IgD-negative memory B cell (primary cell): ENCODE results near the gene EDEM3. TPM values are rescaled to one million over a fixed set of nuclear protein-coding genes. Genes with fewer than 3 reads are reported as not detected.

Source experiments
- H3K27ac Mint-ChIP-seq, 3 donors: one replicate each; pipeline ENCODE4 v1.8.0; 2020 to 2022; ENCODE audit warnings: mild to moderate bottlenecking in 3 of 3, mixed read lengths in 3 of 3, moderate library complexity in 1 of 3
- H3K27me3 Mint-ChIP-seq: one replicate; pipeline ENCODE4 v1.8.0; 2021; ENCODE audit warnings: mixed read lengths
- H3K36me3 Mint-ChIP-seq: one replicate; pipeline ENCODE4 v1.8.0; 2020; ENCODE audit warnings: mild to moderate bottlenecking, mixed read lengths
- H3K4me1 Mint-ChIP-seq, 3 donors: one replicate each; pipeline ENCODE4 v1.8.0; 2020 to 2022; ENCODE audit warnings: mixed read lengths in 3 of 3, mild to moderate bottlenecking in 1 of 3
- H3K4me3 Mint-ChIP-seq, 4 donors: one replicate each; pipeline ENCODE4 v1.8.0; 2020 to 2022; ENCODE audit warnings: mild to moderate bottlenecking in 4 of 4, mixed read lengths in 4 of 4, moderate library complexity in 3 of 4
- H3K9me3 Mint-ChIP-seq, 3 donors: one replicate each; pipeline ENCODE4 v1.8.0; 2020 to 2021; ENCODE audit warnings: mixed read lengths in 3 of 3, mild to moderate bottlenecking in 1 of 3
- polyA plus RNA-seq: library from polyadenylated mRNA; unstranded; fragments of 300-500 nt; fragmentation: Illumina TruSeq; gene quantifications from one replicate; pipeline ENCODE4 v1.2.3, GENCODE V29; 2021

EDEM3 gene
- polyA plus RNA-seq, 1 donor from 2014 or later, result 7.9 TPM

DNA sequence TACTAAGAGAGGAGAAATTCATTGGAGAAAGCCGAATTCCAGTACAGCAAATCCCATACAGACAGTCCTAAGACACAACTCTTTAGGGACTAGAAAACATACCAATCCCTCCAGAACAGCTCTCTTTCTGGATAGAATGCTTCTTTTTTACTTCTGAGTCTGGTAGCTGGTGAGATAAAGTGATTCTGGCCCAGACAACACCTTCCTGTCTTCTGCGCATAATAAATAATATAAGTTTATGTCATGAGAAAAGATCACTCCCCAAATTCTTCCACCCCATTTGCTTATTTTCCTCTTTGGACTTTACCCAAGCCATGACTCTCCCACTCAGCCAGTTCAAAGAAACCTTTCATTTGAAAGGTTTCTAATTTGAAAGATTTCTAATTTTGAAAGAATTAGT lies 98.4 kb downstream of the EDEM3 start:
- Mint-ChIP-seq H3K36me3 (no peaks in the 10 kb centered on the region), H3K4me1 (no peaks in the 10 kb centered on the region), H3K9me3 (peaks cover 0 to 4% (median 3%) of the 10 kb centered on the region in 3 donors), H3K27ac (no peak overlapping the region), H3K27me3 (peaks cover 5% of the 10 kb centered on the region), H3K4me3 (no peak overlapping the region)

DNA sequence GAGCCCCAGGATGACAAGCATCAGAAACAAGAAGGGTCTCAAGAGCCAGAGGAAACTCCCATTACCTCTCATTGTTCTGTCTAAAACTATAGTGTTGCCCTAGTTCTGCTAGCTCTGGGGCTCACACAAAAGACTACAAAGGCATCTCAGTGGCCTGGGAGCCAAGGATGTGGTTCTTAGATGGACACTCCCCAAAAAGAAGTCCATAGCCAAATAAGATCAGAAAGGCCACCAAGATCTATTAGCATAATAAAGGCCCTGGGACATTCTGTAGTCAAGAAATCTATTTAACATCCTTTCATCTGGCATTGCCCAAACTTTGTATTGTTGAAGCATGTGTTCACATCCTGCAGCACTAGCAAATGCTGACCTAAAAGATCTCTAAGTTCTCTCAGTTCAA lies 99.5 kb downstream of the EDEM3 start:
- peaks cover 4% of the 10 kb centered on the region for H3K27me3 Mint-ChIP-seq
- H3K27ac Mint-ChIP-seq, result peak overlapping the region in 1 of 3 donors; percentile 21
- peaks cover 0 to 5% (median 4%) of the 10 kb centered on the region in 3 donors for H3K9me3 Mint-ChIP-seq
- H3K4me3 Mint-ChIP-seq, result no peak overlapping the region
- peaks cover 0 to 2% (median 0%) of the 10 kb centered on the region in 3 donors for H3K4me1 Mint-ChIP-seq
- H3K36me3 Mint-ChIP-seq, result no peaks in the 10 kb centered on the region

DNA sequence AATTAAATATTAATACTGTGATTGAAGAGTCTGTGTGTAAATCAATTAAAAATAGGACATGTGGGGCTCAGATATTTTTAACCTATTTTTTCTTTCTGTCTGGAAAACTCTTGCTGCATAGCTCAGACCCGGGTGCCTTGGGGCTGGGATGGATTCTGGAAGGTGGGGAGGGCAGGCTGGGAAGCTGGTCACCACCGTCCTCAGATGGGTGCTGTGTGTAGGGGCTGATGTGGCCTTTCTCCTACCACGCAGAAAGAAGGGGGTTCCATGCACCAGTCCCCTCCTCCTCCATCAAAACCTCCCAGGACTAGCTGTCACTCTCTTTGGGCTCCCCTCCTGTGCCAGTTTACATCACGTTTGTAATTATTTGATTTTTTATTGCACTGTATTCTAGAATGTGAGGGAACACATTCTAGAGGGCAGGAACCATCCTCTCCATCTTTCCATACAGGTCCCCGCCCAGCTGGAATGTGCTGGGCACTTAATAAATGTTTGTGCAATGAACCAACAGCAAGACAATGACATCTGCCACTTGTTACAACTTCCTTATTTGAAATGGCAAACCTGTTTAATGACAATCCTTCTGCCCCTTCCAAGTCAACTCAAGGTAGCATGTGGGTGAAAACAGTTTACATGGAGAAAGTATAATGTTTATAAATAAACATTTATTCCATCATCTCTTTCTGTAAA lies 104.3 kb downstream of the EDEM3 start:
- peaks cover 1% of the 10 kb centered on the region for H3K36me3 Mint-ChIP-seq
- no peak overlapping the region for H3K27ac Mint-ChIP-seq
- H3K9me3 Mint-ChIP-seq, result peaks cover 0 to 7% (median 4%) of the 10 kb centered on the region in 3 donors
- H3K4me3 Mint-ChIP-seq, result no peak overlapping the region
- H3K4me1 Mint-ChIP-seq, result peaks cover 0 to 6% (median 0%) of the 10 kb centered on the region in 3 donors
- H3K27me3 Mint-ChIP-seq, result peaks cover 5% of the 10 kb centered on the region

DNA sequence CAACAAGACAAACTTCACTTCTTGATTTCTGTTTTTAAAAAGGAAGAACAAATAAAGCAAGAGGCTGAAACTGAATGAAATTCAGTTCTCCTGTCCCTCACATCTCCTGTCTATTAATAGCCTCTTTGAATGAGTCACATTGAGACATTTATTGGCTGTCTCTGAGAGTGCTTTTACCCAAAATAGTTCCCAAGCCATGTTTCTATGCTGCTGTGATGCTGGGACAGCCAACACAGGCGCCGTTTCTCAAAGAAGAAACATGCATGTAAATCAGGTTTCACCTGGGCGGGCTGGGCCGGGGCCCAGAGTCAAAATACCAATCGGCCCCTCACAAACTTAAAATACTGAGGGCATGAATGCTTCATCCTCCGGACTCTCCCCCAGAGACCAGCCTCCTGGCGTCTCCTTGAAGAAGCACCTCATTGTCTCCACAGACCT lies 105.2 kb downstream of the EDEM3 start:
- Mint-ChIP-seq H3K4me1 (peaks cover 0 to 6% (median 0%) of the 10 kb centered on the region in 3 donors), H3K27ac (no peak overlapping the region), H3K27me3 (peaks cover 8% of the 10 kb centered on the region), H3K9me3 (peaks cover 1 to 7% (median 4%) of the 10 kb centered on the region in 3 donors), H3K4me3 (peak overlapping the region in 1 of 4 donors; percentile 11), H3K36me3 (peaks cover 1% of the 10 kb centered on the region)

DNA sequence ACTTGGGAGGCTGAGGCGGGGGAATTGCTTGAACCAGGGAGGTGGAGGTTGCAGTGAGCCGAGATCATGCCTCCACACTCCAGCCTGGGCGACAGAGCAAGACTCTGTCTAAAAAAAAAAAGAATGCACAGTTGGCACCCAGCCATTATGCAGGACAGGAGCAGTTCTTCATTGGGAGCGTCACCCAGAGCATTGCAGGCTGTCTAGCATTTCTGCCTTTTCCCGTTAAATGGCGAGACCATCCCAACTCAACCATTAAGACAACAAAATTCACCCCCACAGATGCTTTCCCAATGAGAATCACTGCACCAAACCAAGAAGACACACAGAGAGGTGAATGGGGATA lies 105.8 kb downstream of the EDEM3 start:
- Mint-ChIP-seq H3K4me1 (peaks cover 0 to 6% (median 0%) of the 10 kb centered on the region in 3 donors), H3K9me3 (peaks cover 1 to 7% (median 4%) of the 10 kb centered on the region in 3 donors), H3K27ac (no peak overlapping the region), H3K4me3 (no peak overlapping the region), H3K27me3 (peaks cover 8% of the 10 kb centered on the region), H3K36me3 (peaks cover 1% of the 10 kb centered on the region)

DNA sequence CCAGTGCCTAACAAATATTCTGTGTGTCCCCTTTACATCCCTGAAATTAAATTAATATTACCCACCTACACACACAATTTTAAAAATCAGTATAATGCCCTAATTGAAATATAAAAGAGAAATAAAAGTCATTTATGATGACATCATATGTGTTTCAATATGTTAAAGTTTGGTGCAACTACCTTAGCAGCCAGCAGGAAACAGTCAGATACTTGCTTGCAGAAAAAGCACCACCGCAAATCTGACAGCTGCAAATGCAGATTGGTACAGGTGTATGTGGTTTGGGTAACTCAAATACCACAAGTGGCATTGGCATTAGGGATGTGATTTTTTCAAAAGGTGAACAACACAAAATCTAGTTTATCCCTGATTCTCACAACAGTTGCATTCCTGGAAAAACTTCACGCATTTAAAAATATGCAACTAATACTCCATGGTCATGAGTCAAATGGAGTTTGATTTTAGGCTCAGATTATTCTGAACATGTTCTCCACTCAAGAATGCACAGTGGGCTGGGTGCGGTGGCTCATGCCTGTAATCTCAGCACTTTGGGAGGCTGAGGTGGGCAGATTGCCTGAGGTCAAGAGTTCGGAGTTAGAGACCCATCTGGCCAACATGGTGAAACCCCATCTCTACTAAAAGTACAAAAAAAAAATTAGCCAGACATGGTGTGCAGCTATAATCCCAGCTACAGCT lies 106.3 kb downstream of the EDEM3 start:
- Mint-ChIP-seq H3K4me1 (peaks cover 0 to 6% (median 0%) of the 10 kb centered on the region in 3 donors), H3K27me3 (peaks cover 8% of the 10 kb centered on the region), H3K4me3 (no peak overlapping the region), H3K9me3 (peaks cover 1 to 7% (median 4%) of the 10 kb centered on the region in 3 donors), H3K27ac (no peak overlapping the region), H3K36me3 (peaks cover 1% of the 10 kb centered on the region)

DNA sequence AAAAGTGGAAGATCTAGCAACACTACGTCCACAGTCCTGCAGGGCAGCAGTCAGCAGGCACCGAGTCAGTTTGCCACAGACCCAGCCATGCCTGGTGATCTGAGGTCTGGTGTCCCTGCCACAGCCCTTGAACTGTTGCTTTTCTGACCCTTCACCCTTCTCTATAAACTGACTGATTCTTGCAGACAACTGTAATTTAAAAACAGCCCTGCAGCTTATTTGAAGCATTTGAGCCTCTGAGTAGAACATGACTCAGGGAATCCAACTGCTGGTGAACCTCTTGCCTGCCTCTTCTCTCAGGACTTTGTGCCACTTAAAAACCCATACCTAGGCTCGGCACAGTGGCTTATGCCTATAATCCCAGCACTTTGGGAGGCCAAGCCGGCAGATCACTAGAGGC lies 107.2 kb downstream of the EDEM3 start:
- Mint-ChIP-seq H3K4me3 (no peak overlapping the region), H3K36me3 (peaks cover 1% of the 10 kb centered on the region), H3K27ac (no peak overlapping the region), H3K4me1 (peaks cover 0 to 6% (median 0%) of the 10 kb centered on the region in 3 donors), H3K27me3 (peaks cover 9% of the 10 kb centered on the region), H3K9me3 (peaks cover 1 to 7% (median 1%) of the 10 kb centered on the region in 3 donors)

DNA sequence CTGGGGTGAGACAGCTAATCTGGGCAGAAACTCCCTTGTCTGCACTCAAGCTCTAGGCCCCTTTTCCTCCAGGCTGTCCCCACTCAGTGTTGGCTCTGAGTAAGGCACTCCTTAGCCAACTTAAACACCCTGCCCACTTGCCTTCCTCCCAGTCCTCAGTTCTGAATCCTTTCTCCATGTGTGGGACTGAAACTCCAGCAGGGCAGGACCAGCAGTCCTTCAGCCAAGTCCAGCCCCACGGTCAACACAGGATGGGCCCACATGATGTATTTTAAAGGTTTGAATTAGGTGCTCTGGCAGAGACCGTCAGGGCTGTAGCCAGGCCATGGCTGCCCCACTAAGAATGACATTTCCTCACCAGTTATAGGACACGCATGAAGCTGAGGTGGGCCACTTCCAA lies 107.8 kb downstream of the EDEM3 start:
- H3K36me3 Mint-ChIP-seq, result peaks cover 6% of the 10 kb centered on the region
- H3K27ac Mint-ChIP-seq, result no peak overlapping the region
- H3K4me3 Mint-ChIP-seq, result no peak overlapping the region
- H3K9me3 Mint-ChIP-seq, result peaks cover 0 to 7% (median 1%) of the 10 kb centered on the region in 3 donors
- H3K27me3 Mint-ChIP-seq, result peaks cover 9% of the 10 kb centered on the region
- peaks cover 0 to 6% (median 0%) of the 10 kb centered on the region in 3 donors for H3K4me1 Mint-ChIP-seq

DNA sequence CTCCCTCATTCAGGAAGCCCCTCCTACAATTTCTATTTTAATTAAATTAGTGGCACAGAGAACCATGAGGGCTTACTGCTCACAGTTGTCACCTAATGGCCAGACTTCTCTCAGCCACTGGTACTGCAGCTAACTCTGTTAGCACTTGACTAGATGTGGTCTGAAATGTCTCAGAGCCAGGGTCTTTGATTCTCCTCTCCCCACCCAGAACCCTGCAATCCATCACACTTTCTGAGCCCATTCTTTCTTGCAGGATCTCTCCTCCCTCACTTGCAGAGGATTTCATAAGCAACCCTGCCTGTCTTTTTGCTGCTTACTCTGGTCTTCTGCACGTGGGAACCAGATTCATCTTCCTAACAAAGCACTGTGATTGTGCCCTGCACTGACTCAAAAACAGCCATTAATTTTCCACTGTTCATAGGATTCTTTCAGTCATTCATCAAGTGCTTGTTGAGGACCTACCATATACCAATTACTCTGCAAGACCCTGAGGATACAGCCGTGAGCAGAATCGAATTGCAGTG lies 108.4 kb downstream of the EDEM3 start:
- peaks cover 0 to 6% (median 0%) of the 10 kb centered on the region in 3 donors for H3K4me1 Mint-ChIP-seq

DNA sequence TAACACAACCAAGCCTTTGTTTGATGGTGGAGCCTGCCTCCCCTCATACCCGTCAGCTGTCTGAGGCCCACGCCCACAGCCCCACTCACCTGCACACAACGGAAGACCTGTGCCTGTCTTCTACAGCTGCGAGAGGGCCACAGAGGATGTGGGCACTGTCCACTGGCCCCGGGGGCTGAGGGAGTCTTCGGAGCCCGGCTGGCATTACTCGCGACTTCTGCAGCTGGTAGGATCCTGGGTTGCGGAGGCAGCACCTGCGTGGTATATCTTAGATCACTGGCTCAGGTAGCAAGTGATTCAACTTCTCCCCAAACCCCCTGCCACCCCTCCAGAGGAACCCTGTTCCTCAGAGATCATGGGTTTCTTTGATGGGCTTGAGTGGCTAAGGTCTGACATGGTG lies 109.9 kb downstream of the EDEM3 start:
- Mint-ChIP-seq H3K4me1 (peaks cover 0 to 4% (median 0%) of the 10 kb centered on the region in 3 donors), H3K9me3 (peaks cover 0 to 3% (median 1%) of the 10 kb centered on the region in 3 donors), H3K27ac (no peak overlapping the region), H3K27me3 (peaks cover 11% of the 10 kb centered on the region), H3K36me3 (peaks cover 6% of the 10 kb centered on the region), H3K4me3 (no peak overlapping the region)

More for the DNA sequence above, 108.4 kb downstream of the EDEM3 start:
- H3K9me3 Mint-ChIP-seq, result peaks cover 0 to 4% (median 1%) of the 10 kb centered on the region in 3 donors
- H3K36me3 Mint-ChIP-seq, result peaks cover 6% of the 10 kb centered on the region
- H3K4me3 Mint-ChIP-seq, result no peak overlapping the region
- no peak overlapping the region for H3K27ac Mint-ChIP-seq
- peaks cover 9% of the 10 kb centered on the region for H3K27me3 Mint-ChIP-seq

DNA sequence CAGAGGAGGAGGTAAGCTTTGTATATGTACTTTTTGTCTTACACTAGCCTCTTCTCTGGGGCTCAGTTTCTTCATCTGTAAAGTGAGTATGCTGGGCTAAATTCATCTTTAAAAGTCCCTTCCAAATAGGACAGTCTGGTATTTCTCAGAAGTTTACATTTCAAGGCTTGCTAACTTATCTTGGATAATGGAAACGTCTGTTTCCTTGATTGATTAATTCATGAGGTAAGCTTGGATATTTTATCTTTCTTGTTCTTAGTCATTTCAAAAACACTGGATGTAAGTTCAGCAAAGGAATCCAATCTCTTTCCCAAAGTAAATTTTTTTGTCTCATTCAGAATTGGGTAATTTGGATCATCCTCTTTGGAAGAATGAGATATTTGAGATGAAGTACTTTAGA lies 111.0 kb downstream of the EDEM3 start:
- peaks cover 11% of the 10 kb centered on the region for H3K27me3 Mint-ChIP-seq
- H3K36me3 Mint-ChIP-seq, result peaks cover 5% of the 10 kb centered on the region
- peaks cover 0 to 5% (median 1%) of the 10 kb centered on the region in 3 donors for H3K9me3 Mint-ChIP-seq
- no peak overlapping the region for H3K27ac Mint-ChIP-seq
- H3K4me3 Mint-ChIP-seq, result no peak overlapping the region
- H3K4me1 Mint-ChIP-seq, result no peaks in the 10 kb centered on the region

DNA sequence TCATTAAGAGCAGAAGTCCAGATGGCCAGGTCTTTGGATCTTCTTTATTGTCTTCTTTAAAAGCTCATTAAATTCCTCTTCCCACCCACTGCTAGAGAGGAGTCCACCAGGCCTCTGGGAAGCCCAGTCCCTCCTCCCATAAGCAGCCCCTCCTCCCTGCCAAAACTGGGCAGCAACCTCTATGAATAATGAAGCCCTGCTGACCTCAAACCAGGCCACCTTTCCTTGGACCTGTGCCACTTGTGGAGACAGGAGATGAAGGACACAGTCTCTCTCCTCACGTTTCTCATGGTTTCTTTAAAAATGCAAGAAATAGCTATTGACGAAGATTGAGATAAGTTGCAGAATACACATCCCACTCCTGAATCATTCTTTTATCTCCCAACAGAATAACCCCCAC lies 112.8 kb downstream of the EDEM3 start:
- H3K27me3 Mint-ChIP-seq, result peaks cover 11% of the 10 kb centered on the region
- no peaks in the 10 kb centered on the region for H3K4me1 Mint-ChIP-seq
- peaks cover 5% of the 10 kb centered on the region for H3K36me3 Mint-ChIP-seq
- H3K4me3 Mint-ChIP-seq, result no peak overlapping the region
- H3K9me3 Mint-ChIP-seq, result peaks cover 1 to 5% (median 2%) of the 10 kb centered on the region in 3 donors
- H3K27ac Mint-ChIP-seq, result no peak overlapping the region

DNA sequence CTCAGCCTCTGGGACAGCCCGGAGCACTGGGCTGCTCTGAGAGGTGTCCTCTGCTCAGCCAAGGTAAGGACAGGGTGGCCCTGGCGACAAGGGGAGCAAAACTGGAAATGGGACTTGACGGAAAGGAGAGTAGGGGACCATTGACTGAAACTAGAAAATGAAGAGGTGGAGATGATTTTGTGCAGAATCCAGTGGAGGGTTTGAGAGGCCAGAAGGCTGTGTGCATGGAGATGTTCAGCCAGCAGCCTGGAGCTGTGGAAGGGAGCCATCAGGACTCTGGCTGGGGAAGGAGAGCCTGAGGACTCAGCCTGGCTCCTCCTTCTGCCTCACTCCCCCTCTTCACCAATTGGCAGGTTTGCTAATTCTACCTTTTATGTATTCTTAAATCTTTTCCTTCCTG lies 114.2 kb downstream of the EDEM3 start:
- H3K36me3 Mint-ChIP-seq, result peaks cover 5% of the 10 kb centered on the region
- H3K9me3 Mint-ChIP-seq, result peaks cover 1 to 5% (median 2%) of the 10 kb centered on the region in 3 donors
- H3K27me3 Mint-ChIP-seq, result peaks cover 10% of the 10 kb centered on the region
- H3K27ac Mint-ChIP-seq, result no peak overlapping the region
- H3K4me1 Mint-ChIP-seq, result no peaks in the 10 kb centered on the region
- no peak overlapping the region for H3K4me3 Mint-ChIP-seq
